Trophoblast cell (in vitro differentiated cells and primary cell): Measurements from ENCODE around the gene ITGB7.
"Not testable (repeated sequence)": the region's sequence is repeated elsewhere in the genome, so short reads cannot be mapped to it uniquely, and the experiment has no call there.

Source experiments
- DNase-seq, 2 donors: peaks; one replicate each; pipeline ENCODE4 v3.0.0-alpha.2; 2016
- H2AFZ ChIP-seq: 2 replicates; pipeline ENCODE4 v1.6.1; 2013; ENCODE audit warnings: low read length, moderate library complexity, mild to moderate bottlenecking; ENCODE audit not compliant: insufficient read depth, poor library complexity
- H2AK5ac ChIP-seq: 2 replicates; pipeline ENCODE4 v1.6.1; 2013; ENCODE audit warnings: mild to moderate bottlenecking, low read length
- H2BK120ac ChIP-seq: 2 replicates; pipeline ENCODE4 v1.6.1; 2013; ENCODE audit warnings: low read length, mild to moderate bottlenecking, moderate library complexity; ENCODE audit not compliant: insufficient read depth, poor library complexity
- H2BK12ac ChIP-seq: 2 replicates; pipeline ENCODE4 v1.6.1; 2013; ENCODE audit warnings: mild to moderate bottlenecking, low read length, moderate library complexity
- H2BK5ac ChIP-seq: 2 replicates; pipeline ENCODE4 v1.6.1; 2013; ENCODE audit warnings: low read length, low read depth, moderate library complexity, mild to moderate bottlenecking; ENCODE audit not compliant: poor library complexity
- H3K14ac ChIP-seq: 2 replicates; pipeline ENCODE4 v1.6.1; 2013; ENCODE audit warnings: mild to moderate bottlenecking, low read length
- H3K18ac ChIP-seq: 2 replicates; pipeline ENCODE4 v1.6.1; 2013; ENCODE audit warnings: mild to moderate bottlenecking, low read length
- H3K23ac ChIP-seq: 2 replicates; pipeline ENCODE4 v1.6.1; 2013; ENCODE audit warnings: low read length
- H3K27ac ChIP-seq: 2 replicates; pipeline ENCODE4 v1.5.1; 2013; ENCODE audit warnings: low read depth, mild to moderate bottlenecking, inconsistent platforms, low read length, moderate library complexity
- H3K27me3 ChIP-seq: 2 replicates; pipeline ENCODE4 v1.6.1; 2013; ENCODE audit warnings: inconsistent platforms, mild to moderate bottlenecking, low read length, moderate library complexity; ENCODE audit not compliant: insufficient read depth
- H3K36me3 ChIP-seq, 2 experiments: 1 replicate in 1 of 2; 2 replicates in 1 of 2; pipeline ENCODE4 v1.6.1; 2013; ENCODE audit warnings: low read length in 2 of 2, mild to moderate bottlenecking in 2 of 2, moderate library complexity in 1 of 2; ENCODE audit not compliant: insufficient read depth in 2 of 2, control insufficient read depth in 1 of 2
- H3K4ac ChIP-seq: 2 replicates; pipeline ENCODE4 v1.6.1; 2013; ENCODE audit warnings: low read depth, mild to moderate bottlenecking, low read length, moderate library complexity
- H3K4me1 ChIP-seq, 2 experiments: 1 replicate in 1 of 2; 2 replicates in 1 of 2; pipeline ENCODE4 v1.6.1; 2013; ENCODE audit warnings: low read length in 2 of 2, mild to moderate bottlenecking in 2 of 2, moderate library complexity in 1 of 2; ENCODE audit not compliant: insufficient read depth in 2 of 2, control insufficient read depth in 1 of 2
- H3K4me2 ChIP-seq: 2 replicates; pipeline ENCODE4 v1.6.1; 2013; ENCODE audit warnings: inconsistent platforms, mild to moderate bottlenecking, low read length, moderate library complexity
- H3K4me3 ChIP-seq: 2 replicates; pipeline ENCODE4 v1.5.1; 2013; ENCODE audit warnings: mild to moderate bottlenecking, low read depth, low read length, inconsistent platforms
- H3K79me1 ChIP-seq: one replicate; pipeline ENCODE4 v1.6.1; 2013; ENCODE audit warnings: low read length
- H3K79me2 ChIP-seq: 2 replicates; pipeline ENCODE4 v1.6.1; 2013; ENCODE audit warnings: low read length, mild to moderate bottlenecking; ENCODE audit not compliant: control insufficient read depth, insufficient read depth, poor library complexity
- H3K9ac ChIP-seq: 2 replicates; pipeline ENCODE4 v1.6.1; 2013; ENCODE audit warnings: mild to moderate bottlenecking, low read length
- H3K9me3 ChIP-seq: 2 replicates; pipeline ENCODE4 v1.6.1; 2013; ENCODE audit warnings: low read depth, mild to moderate bottlenecking, control low read depth, inconsistent platforms, low read length; ENCODE audit not compliant: insufficient read depth
- H4K12ac ChIP-seq: 2 replicates; pipeline ENCODE4 v1.6.1; 2013; ENCODE audit warnings: low read depth, mild to moderate bottlenecking, low read length, moderate library complexity
- H4K8ac ChIP-seq: 2 replicates; pipeline ENCODE4 v1.6.1; 2013; ENCODE audit warnings: low read depth, mild to moderate bottlenecking, low read length, moderate library complexity
- H4K91ac ChIP-seq: one replicate; pipeline ENCODE4 v1.6.1; 2013; ENCODE audit warnings: low read depth, mild to moderate bottlenecking, low read length, moderate library complexity
- WGBS: extraction: QIAGEN DNeasy Blood & Tissue Kit; methylation state at CpG from one replicate; pipeline ENCODE4 v1.1.7; 2013; ENCODE audit warnings: missing lambda C conversion rate; ENCODE audit not compliant: insufficient read length, insufficient coverage; ENCODE audit errors: extremely low coverage; 5-methylcytosine and 5-hydroxymethylcytosine counted together

The ITGB7 gene

DNA sequence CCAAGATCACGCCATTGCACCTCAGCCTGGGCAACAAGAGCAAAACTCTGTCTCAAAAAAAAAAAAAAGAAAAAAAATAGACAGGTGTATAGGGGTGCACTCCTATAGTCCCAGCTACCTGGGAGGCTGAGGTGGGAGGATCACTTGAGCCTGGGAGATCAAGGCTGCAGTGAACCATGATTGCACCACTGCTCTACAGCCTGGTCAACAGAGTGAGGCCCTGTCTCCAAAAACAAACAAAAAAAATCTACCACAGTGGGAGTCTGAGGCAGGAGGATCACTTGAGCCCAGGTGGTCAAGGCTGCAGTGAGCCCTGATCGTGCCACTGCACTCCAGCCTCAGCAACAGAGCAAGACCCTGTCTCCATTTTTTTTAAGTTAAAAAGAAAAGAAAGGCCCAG lies 44.0 kb downstream of the ITGB7 start:
- H3K79me1 ChIP-seq, H2BK5ac ChIP-seq, H4K91ac ChIP-seq, H4K12ac ChIP-seq, H3K9me3 ChIP-seq, H3K27me3 ChIP-seq, H3K23ac ChIP-seq, H2AK5ac ChIP-seq, H3K79me2 ChIP-seq, H3K4me2 ChIP-seq, DNase-seq, H3K18ac ChIP-seq, H3K27ac ChIP-seq, H2BK12ac ChIP-seq, H2AFZ ChIP-seq, H3K4ac ChIP-seq, H2BK120ac ChIP-seq, H3K14ac ChIP-seq, H3K4me3 ChIP-seq, H4K8ac ChIP-seq, H3K36me3 ChIP-seq, H3K4me1 ChIP-seq, H3K9ac ChIP-seq: not testable (repeated sequence)
- WGBS = no CpG with 5 or more reads among the region's 2 CpGs

- Histone ChIP-seq H3K79me1 (no peaks in the 10 kb centered on the region), H3K18ac (no peak overlapping the region), H3K79me2 (no peaks in the 10 kb centered on the region), H4K12ac (no peak overlapping the region), H3K4me1 (no peaks in the 10 kb centered on the region), H2BK12ac (no peak overlapping the region), H4K91ac (no peak overlapping the region), H2AK5ac (no peak overlapping the region), H3K4me2 (no peak overlapping the region), H3K4me3 (no peak overlapping the region), H3K4ac (no peak overlapping the region), H3K14ac (no peak overlapping the region), H2BK120ac (no peak overlapping the region), H3K27me3 (no peaks in the 10 kb centered on the region), H3K36me3 (no peaks in the 10 kb centered on the region), H3K27ac (no peak overlapping the region), H4K8ac (no peak overlapping the region), H2BK5ac (no peak overlapping the region), H3K9me3 (no peaks in the 10 kb centered on the region), H3K9ac (no peak overlapping the region), H2AFZ (no peak overlapping the region), H3K23ac (no peak overlapping the region)
- no peak for DNase-seq
- no CpG with 5 or more reads among the region's 8 CpGs for WGBS
Observed at GRCh38 chr12:53161119-53161911, 45.7 kb downstream of the ITGB7 start.

DNA sequence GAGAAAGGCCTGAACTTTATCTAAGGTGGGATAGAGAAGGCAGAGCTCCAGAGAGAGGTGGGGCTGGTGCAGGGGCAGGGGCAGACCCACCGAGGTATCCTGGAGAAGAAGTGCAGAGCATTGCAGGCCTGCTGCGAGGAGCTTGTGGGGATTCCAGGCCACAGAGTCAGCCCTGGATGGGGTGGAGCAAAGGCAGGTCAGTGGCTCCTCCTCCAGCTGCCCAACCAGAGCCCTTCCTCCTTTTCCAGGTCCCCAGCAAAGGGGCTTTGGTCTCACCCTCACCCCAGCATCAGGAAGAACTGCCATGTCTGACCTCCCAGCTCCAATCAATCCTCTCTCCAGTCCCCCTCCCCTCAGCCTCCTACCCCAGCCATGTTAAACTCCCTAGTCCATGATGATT lies 46.4 kb downstream of the ITGB7 start:
- Histone ChIP-seq H2AFZ (no peak overlapping the region), H2AK5ac (no peak overlapping the region)
- DNase-seq = no peak

DNA sequence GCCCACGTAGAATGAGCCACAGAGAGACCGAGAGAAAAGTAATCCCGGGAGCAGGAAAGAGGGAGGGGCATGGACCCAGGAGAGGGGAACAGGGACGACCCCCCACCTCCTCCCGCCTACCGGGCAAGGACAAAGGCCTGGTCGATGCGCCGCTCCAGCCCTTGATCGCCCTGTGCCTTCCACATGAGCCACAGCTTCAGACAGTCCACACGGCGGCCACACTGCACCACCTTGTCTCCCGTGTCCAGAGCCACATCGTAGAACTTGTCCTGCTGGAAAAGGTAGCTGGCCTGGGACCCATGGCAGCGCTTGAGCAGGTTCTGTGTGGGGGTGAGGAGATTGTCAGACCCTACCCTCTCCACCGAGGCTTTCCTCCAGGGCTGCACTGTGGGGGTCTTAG lies 47.1 kb downstream of the ITGB7 start:
- Histone ChIP-seq H3K18ac (no peak overlapping the region), H2BK120ac (no peak overlapping the region), H2AK5ac (no peak overlapping the region), H3K27ac (no peak overlapping the region), H3K4me2 (no peak overlapping the region), H4K8ac (no peak overlapping the region), H3K79me1 (no peaks in the 10 kb centered on the region), H3K14ac (no peak overlapping the region), H4K12ac (no peak overlapping the region), H3K4me3 (no peak overlapping the region), H2AFZ (no peak overlapping the region), H3K4me1 (no peaks in the 10 kb centered on the region), H3K79me2 (no peaks in the 10 kb centered on the region), H3K27me3 (no peaks in the 10 kb centered on the region), H3K36me3 (no peaks in the 10 kb centered on the region), H3K9ac (no peak overlapping the region), H3K4ac (no peak overlapping the region), H3K23ac (no peak overlapping the region), H2BK12ac (no peak overlapping the region), H2BK5ac (no peak overlapping the region), H4K91ac (no peak overlapping the region), H3K9me3 (no peaks in the 10 kb centered on the region)
- DNase-seq = no peak
- no CpG with 5 or more reads among the region's 16 CpGs for WGBS

More for the DNA sequence above, 46.4 kb downstream of the ITGB7 start:
- no peaks in the 10 kb centered on the region for H3K9me3 ChIP-seq
- no peak overlapping the region for H4K8ac ChIP-seq
- no peak overlapping the region for H2BK120ac ChIP-seq
- H3K9ac ChIP-seq = no peak overlapping the region
- no peaks in the 10 kb centered on the region for H3K27me3 ChIP-seq
- no peaks in the 10 kb centered on the region for H3K79me2 ChIP-seq
- no peak overlapping the region for H3K14ac ChIP-seq
- no peak overlapping the region for H2BK5ac ChIP-seq
- no peak overlapping the region for H3K4ac ChIP-seq
- H2BK12ac ChIP-seq = no peak overlapping the region
- H3K4me3 ChIP-seq = no peak overlapping the region
- no peak overlapping the region for H4K12ac ChIP-seq
- no peak overlapping the region for H4K91ac ChIP-seq
- no peak overlapping the region for H3K27ac ChIP-seq
- no peaks in the 10 kb centered on the region for H3K36me3 ChIP-seq
- H3K4me2 ChIP-seq = no peak overlapping the region
- no peaks in the 10 kb centered on the region for H3K4me1 ChIP-seq
- H3K18ac ChIP-seq = no peak overlapping the region
- no CpG with 5 or more reads among the region's 2 CpGs for WGBS
- H3K23ac ChIP-seq = no peak overlapping the region
- H3K79me1 ChIP-seq = no peaks in the 10 kb centered on the region
